ENCODE data around the gene ARID3B. TPM values are rescaled to one million over a fixed set of nuclear protein-coding genes. Genes with fewer than 3 reads are reported as not detected.
A peak's percentile ranks its signal among the peaks of the same experiment; 100 is the strongest.

ARID3B gene
- total RNA-seq, 5 donors from 2014 or later (not counting 1 experiment from before 2014, with no cell fraction given) = 36.2 to 48.7 (median 42.9) TPM

DNA sequence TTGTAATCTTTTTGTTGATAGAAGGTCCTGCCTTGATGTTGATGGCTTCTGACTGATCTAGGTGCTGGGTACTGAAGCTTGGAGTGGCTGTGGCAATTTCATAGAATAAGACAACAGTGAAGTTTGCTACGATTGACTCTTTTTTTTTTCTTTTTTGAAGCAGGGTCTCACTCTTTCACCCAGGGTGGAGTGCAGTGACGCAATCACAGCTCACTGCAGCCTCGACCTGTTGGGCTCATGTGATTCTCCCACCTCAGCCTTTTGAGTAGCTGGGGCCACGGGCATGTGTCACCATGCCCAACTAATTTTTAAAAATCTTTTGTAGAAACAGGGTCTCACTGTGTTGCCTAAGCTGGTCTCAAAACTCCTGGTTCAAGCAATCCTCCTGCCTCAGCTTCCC is 14.2 kb downstream of the ARID3B start:
- CTCF ChIA-PET = interaction anchor here in 1 of 2 donors (1.0 kb wide), 1 partner anchor 14 kb away, joined by 3 read pairs; the partner anchor contains the start of gene ARID3B
- peaks cover 3% of the 10 kb centered on the region in 2 experiments for H3K4me1 ChIP-seq (ENCODE audit: control insufficient read depth in 1 of 2, extremely low read depth in 1 of 2, insufficient read depth in 2 of 2, low read length in 2 of 2)
- peaks cover 49% of the 10 kb centered on the region for H3K36me3 Mint-ChIP-seq
- H3K27me3 Mint-ChIP-seq = no peaks in the 10 kb centered on the region
- no peaks in the 10 kb centered on the region for H3K9me3 ChIP-seq
- H3K36me3 ChIP-seq (ENCODE audit: control insufficient read depth in 2 of 2, extremely low read depth in 1 of 2, insufficient read depth in 1 of 2, low read length in 1 of 2) = peaks cover 10 to 17% of the 10 kb centered on the region in 2 donors
- no peak overlapping the region for H3K4me3 Mint-ChIP-seq
- WGBS (ENCODE audit: insufficient coverage) = 90% methylated on average over 3 of the region's 4 CpGs
- H3K4me3 ChIP-seq (ENCODE audit: control insufficient read depth in 1 of 2, extremely low read depth in 1 of 2, low read length in 1 of 2) = no peak overlapping the region
- DNase-seq (no peak), ATAC-seq (replicated peaks in 1 of 4) (no peak)
- H3K4me1 Mint-ChIP-seq = peaks cover 54 to 61% (median 56%) of the 10 kb centered on the region in 3 donors
- no peaks in the 10 kb centered on the region for H3K9me3 Mint-ChIP-seq
- no peak overlapping the region for H3K27ac Mint-ChIP-seq
- POLR2A ChIA-PET = interaction anchor here in 1 of 2 donors (0.6 kb wide), 2 partner anchors 515 to 647 kb away, joined by 5 read pairs; partner anchors contain the start of gene C15orf39
- H3K27ac ChIP-seq (ENCODE audit: low read length) = no peak overlapping the region
- no peaks in the 10 kb centered on the region for H3K27me3 ChIP-seq (replicated peaks in 1 of 2; ENCODE audit: control insufficient read depth in 2 of 2, extremely low read depth in 1 of 2, insufficient read depth in 2 of 2, low read length in 1 of 2)

DNA sequence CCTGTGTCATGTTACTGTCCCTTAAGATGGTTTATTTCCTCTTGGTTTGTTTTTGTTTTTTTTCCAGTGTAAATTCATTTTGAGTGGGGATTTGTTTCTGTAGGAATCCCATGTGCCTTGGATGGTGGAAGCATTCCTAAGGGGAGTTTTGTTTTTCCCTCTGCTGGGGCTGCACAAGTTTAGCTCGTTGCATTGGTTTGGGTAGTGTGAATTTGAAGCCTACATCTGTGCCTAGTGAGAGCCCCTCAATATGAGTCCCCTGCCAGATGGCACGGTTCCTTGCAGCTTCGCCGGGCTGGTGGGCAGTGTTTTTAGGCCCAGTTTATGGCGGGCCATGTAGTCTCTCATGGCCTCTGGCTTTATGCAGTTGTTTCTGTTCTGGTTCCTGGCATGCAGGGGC is 17.7 kb downstream of the ARID3B start:
- peaks cover 45 to 57% (median 52%) of the 10 kb centered on the region in 3 donors for H3K4me1 Mint-ChIP-seq
- no peaks in the 10 kb centered on the region for H3K9me3 Mint-ChIP-seq
- Histone ChIP-seq H3K9me3 (no peaks in the 10 kb centered on the region), H3K36me3 (ENCODE audit: control insufficient read depth in 2 of 2, extremely low read depth in 1 of 2, insufficient read depth in 1 of 2, low read length in 1 of 2) (peaks cover 7 to 10% of the 10 kb centered on the region in 2 donors), H3K4me3 (ENCODE audit: control insufficient read depth in 1 of 2, extremely low read depth in 1 of 2, low read length in 1 of 2) (no peak overlapping the region), H3K27me3 (replicated peaks in 1 of 2; ENCODE audit: control insufficient read depth in 2 of 2, extremely low read depth in 1 of 2, insufficient read depth in 2 of 2, low read length in 1 of 2) (no peaks in the 10 kb centered on the region), H3K4me1 (ENCODE audit: control insufficient read depth in 1 of 2, extremely low read depth in 1 of 2, insufficient read depth in 2 of 2, low read length in 2 of 2) (peaks cover 3 to 5% of the 10 kb centered on the region in 2 experiments), H3K27ac (ENCODE audit: low read length) (no peak overlapping the region)
- H3K4me3 Mint-ChIP-seq = no peak overlapping the region
- ChIA-PET CTCF (interaction anchor here in 1 of 2 donors (1.1 kb wide), 1 partner anchor 15 kb away, joined by 3 read pairs; no protein-coding TSS in a partner anchor), POLR2A (no interaction called here)
- peaks cover 35% of the 10 kb centered on the region for H3K36me3 Mint-ChIP-seq
- no peaks in the 10 kb centered on the region for H3K27me3 Mint-ChIP-seq
- 91% methylated on average over 5 of the region's 5 CpGs for WGBS (ENCODE audit: insufficient coverage)
- ATAC-seq (replicated peaks in 1 of 4) (no peak), DNase-seq (no peak)
- no peak overlapping the region for H3K27ac Mint-ChIP-seq

- no peak overlapping the region for H3K27ac Mint-ChIP-seq
Observed at GRCh38 chr15:74563442-74563841, 22.4 kb downstream of the ARID3B start.

GRCh38 chr15:74564182-74564581 is 23.2 kb downstream of the ARID3B start:
- Histone ChIP-seq H3K4me3 (ENCODE audit: control insufficient read depth in 1 of 2, extremely low read depth in 1 of 2, low read length in 1 of 2) (no peak overlapping the region), H3K27ac (ENCODE audit: low read length) (no peak overlapping the region), H3K4me1 (ENCODE audit: control insufficient read depth in 1 of 2, extremely low read depth in 1 of 2, insufficient read depth in 2 of 2, low read length in 2 of 2) (peaks cover 0 to 3% of the 10 kb centered on the region in 2 experiments), H3K27me3 (replicated peaks in 1 of 2; ENCODE audit: control insufficient read depth in 2 of 2, extremely low read depth in 1 of 2, insufficient read depth in 2 of 2, low read length in 1 of 2) (no peaks in the 10 kb centered on the region), H3K9me3 (no peaks in the 10 kb centered on the region), H3K36me3 (ENCODE audit: control insufficient read depth in 2 of 2, extremely low read depth in 1 of 2, insufficient read depth in 1 of 2, low read length in 1 of 2) (peaks cover 0 to 35% of the 10 kb centered on the region in 2 donors)
- CTCF ChIA-PET = no interaction called here
- peaks cover 47% of the 10 kb centered on the region for H3K36me3 Mint-ChIP-seq
- H3K4me3 Mint-ChIP-seq = no peak overlapping the region
- H3K27ac Mint-ChIP-seq = no peak overlapping the region
- POLR2A ChIA-PET = no interaction called here
- DNase-seq = no peak
- no peak for ATAC-seq (replicated peaks in 1 of 4)
- WGBS (ENCODE audit: insufficient coverage) = no CpG with 5 or more reads among the region's 1 CpG
- no peaks in the 10 kb centered on the region for H3K9me3 Mint-ChIP-seq
- peaks cover 51 to 60% (median 58%) of the 10 kb centered on the region in 3 donors for H3K4me1 Mint-ChIP-seq
- no peaks in the 10 kb centered on the region for H3K27me3 Mint-ChIP-seq

More at GRCh38 chr15:74563442-74563841, 22.4 kb downstream of the ARID3B start:
- Histone ChIP-seq H3K36me3 (ENCODE audit: control insufficient read depth in 2 of 2, extremely low read depth in 1 of 2, insufficient read depth in 1 of 2, low read length in 1 of 2) (peaks cover 6 to 31% of the 10 kb centered on the region in 2 donors), H3K4me3 (ENCODE audit: control insufficient read depth in 1 of 2, extremely low read depth in 1 of 2, low read length in 1 of 2) (no peak overlapping the region), H3K9me3 (no peaks in the 10 kb centered on the region), H3K27ac (ENCODE audit: low read length) (no peak overlapping the region), H3K27me3 (replicated peaks in 1 of 2; ENCODE audit: control insufficient read depth in 2 of 2, extremely low read depth in 1 of 2, insufficient read depth in 2 of 2, low read length in 1 of 2) (no peaks in the 10 kb centered on the region), H3K4me1 (ENCODE audit: control insufficient read depth in 1 of 2, extremely low read depth in 1 of 2, insufficient read depth in 2 of 2, low read length in 2 of 2) (peaks cover 3 to 6% of the 10 kb centered on the region in 2 experiments)
- DNase-seq (no peak), ATAC-seq (replicated peaks in 1 of 4) (no peak)
- H3K36me3 Mint-ChIP-seq = peaks cover 52% of the 10 kb centered on the region
- ChIA-PET POLR2A (no interaction called here), CTCF (no interaction called here)
- H3K4me3 Mint-ChIP-seq = no peak overlapping the region
- H3K27me3 Mint-ChIP-seq = no peaks in the 10 kb centered on the region
- H3K4me1 Mint-ChIP-seq = peaks cover 58 to 67% (median 63%) of the 10 kb centered on the region in 3 donors
- 60% methylated on average over 2 of the region's 3 CpGs for WGBS (ENCODE audit: insufficient coverage)
- no peaks in the 10 kb centered on the region for H3K9me3 Mint-ChIP-seq

GRCh38 chr15:74565381-74566085 is 24.5 kb downstream of the ARID3B start:
- Histone ChIP-seq H3K27me3 (replicated peaks in 1 of 2; ENCODE audit: control insufficient read depth in 2 of 2, extremely low read depth in 1 of 2, insufficient read depth in 2 of 2, low read length in 1 of 2) (no peaks in the 10 kb centered on the region), H3K36me3 (ENCODE audit: control insufficient read depth in 2 of 2, extremely low read depth in 1 of 2, insufficient read depth in 1 of 2, low read length in 1 of 2) (peaks cover 0 to 48% of the 10 kb centered on the region in 2 donors), H3K27ac (ENCODE audit: low read length) (no peak overlapping the region), H3K9me3 (no peaks in the 10 kb centered on the region), H3K4me3 (ENCODE audit: control insufficient read depth in 1 of 2, extremely low read depth in 1 of 2, low read length in 1 of 2) (no peak overlapping the region), H3K4me1 (ENCODE audit: control insufficient read depth in 1 of 2, extremely low read depth in 1 of 2, insufficient read depth in 2 of 2, low read length in 2 of 2) (peaks cover 0 to 4% of the 10 kb centered on the region in 2 experiments)
- H3K4me1 Mint-ChIP-seq = peaks cover 48 to 56% (median 55%) of the 10 kb centered on the region in 3 donors
- no peaks in the 10 kb centered on the region for H3K9me3 Mint-ChIP-seq
- no peak overlapping the region for H3K4me3 Mint-ChIP-seq
- ChIA-PET CTCF (no interaction called here), POLR2A (interaction anchor here in 1 of 2 donors (0.6 kb wide), 1 partner anchor 17 kb away, joined by 4 read pairs; no protein-coding TSS in a partner anchor)
- no CpG with 5 or more reads among the region's 2 CpGs for WGBS (ENCODE audit: insufficient coverage)
- DNase-seq = no peak
- H3K27ac Mint-ChIP-seq = peak overlapping the region in 1 of 2 donors; percentile 11
- no peak for ATAC-seq (replicated peaks in 1 of 4)
- peaks cover 43% of the 10 kb centered on the region for H3K36me3 Mint-ChIP-seq
- no peaks in the 10 kb centered on the region for H3K27me3 Mint-ChIP-seq

DNA sequence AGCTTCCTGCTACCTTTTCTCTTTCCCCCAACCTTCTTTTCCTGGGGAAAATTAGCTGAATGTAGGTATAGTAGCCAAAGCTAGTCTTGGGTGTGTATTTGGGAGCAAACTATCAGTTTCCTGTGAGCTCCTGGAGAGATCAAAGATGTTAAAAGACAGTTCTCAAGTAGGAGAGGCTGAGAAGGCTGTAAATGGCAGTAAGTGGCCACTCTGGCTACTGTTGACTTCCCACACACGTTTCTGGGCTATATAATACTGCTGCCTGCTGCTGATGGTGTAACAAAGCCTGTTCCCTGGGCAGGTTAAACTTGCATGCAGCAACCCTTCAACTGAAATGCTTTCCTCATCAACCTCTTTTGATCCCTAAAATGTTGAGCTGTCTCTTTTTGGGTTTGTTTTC is 27.6 kb downstream of the ARID3B start:
- Histone ChIP-seq H3K4me1 (ENCODE audit: control insufficient read depth in 1 of 2, extremely low read depth in 1 of 2, insufficient read depth in 2 of 2, low read length in 2 of 2) (peaks cover 0 to 6% of the 10 kb centered on the region in 2 experiments), H3K36me3 (ENCODE audit: control insufficient read depth in 2 of 2, extremely low read depth in 1 of 2, insufficient read depth in 1 of 2, low read length in 1 of 2) (peaks cover 5 to 66% of the 10 kb centered on the region in 2 donors), H3K27me3 (replicated peaks in 1 of 2; ENCODE audit: control insufficient read depth in 2 of 2, extremely low read depth in 1 of 2, insufficient read depth in 2 of 2, low read length in 1 of 2) (no peaks in the 10 kb centered on the region), H3K9me3 (no peaks in the 10 kb centered on the region), H3K27ac (ENCODE audit: low read length) (no peak overlapping the region), H3K4me3 (ENCODE audit: control insufficient read depth in 1 of 2, extremely low read depth in 1 of 2, low read length in 1 of 2) (no peak overlapping the region)
- WGBS (ENCODE audit: insufficient coverage) = no CpG with 5 or more reads among the region's 1 CpG
- ChIA-PET CTCF (no interaction called here), POLR2A (no interaction called here)
- Mint-ChIP-seq H3K27me3 (no peaks in the 10 kb centered on the region), H3K27ac (no peak overlapping the region), H3K4me3 (no peak overlapping the region), H3K4me1 (peaks cover 33 to 35% (median 34%) of the 10 kb centered on the region in 3 donors), H3K9me3 (no peaks in the 10 kb centered on the region), H3K36me3 (peaks cover 40% of the 10 kb centered on the region)
- ATAC-seq (replicated peaks in 1 of 4) (no peak), DNase-seq (no peak)
